Omental fat pad (tissue), 4 donors: ENCODE results near the gene PPP1R36. TPM values are rescaled to one million over a fixed set of nuclear protein-coding genes. Genes with fewer than 3 reads are reported as not detected.
A peak's percentile ranks its signal among the peaks of the same experiment; 100 is the strongest.
"Not testable (repeated sequence)": the region's sequence is repeated elsewhere in the genome, so short reads cannot be mapped to it uniquely, and the experiment has no call there.

Experiments
- ATAC-seq: fragments of 150-250 bp; one replicate; pipeline ENCODE4 v1.9.1; 2016; ENCODE audit warnings: mild to moderate bottlenecking, moderate library complexity; ENCODE audit not compliant: low FRiP score
- DNase-seq: peaks from one replicate; pipeline ENCODE4 v3.0.0-alpha.2; 2019; ENCODE audit warnings: low spot score
- CTCF ChIP-seq, 3 donors: fragments of 450-650 bp; IDR thresholded peaks; one replicate each; pipeline ENCODE4 v1.5.1; 2016 to 2017; ENCODE audit warnings: antibody characterized with exemption in 3 of 3, mild to moderate bottlenecking in 3 of 3, moderate library complexity in 2 of 3
- total RNA-seq, 4 donors: library from RNA; depleted of rRNA; stranded (reverse); fragments of >200 nt; gene quantifications; one replicate each; pipeline ENCODE4 v1.1.0, GENCODE V29; 2016

The PPP1R36 gene
- total RNA-seq, 4 donors from 2014 or later, result 0.63 to 3.2 (median 2.1) TPM

GRCh38 chr14:64630778-64631177 is 81.0 kb downstream of the PPP1R36 start:
- ATAC-seq (no peak), DNase-seq (no peak)
- no peak for TF ChIP-seq CTCF (IDR thresholded peaks at IDR 0.05)

GRCh38 chr14:64631222-64631621 is 81.5 kb downstream of the PPP1R36 start:
- not testable (repeated sequence) for DNase-seq, ATAC-seq

- ATAC-seq (no peak), DNase-seq (no peak)
- TF ChIP-seq CTCF (IDR thresholded peaks at IDR 0.05), result no peak
These were observed 82.3 kb downstream of the PPP1R36 start for GRCh38 chr14:64632056-64632455.

- ATAC-seq (no peak), DNase-seq (no peak)
- no peak for TF ChIP-seq CTCF (IDR thresholded peaks at IDR 0.05)
These were observed 84.8 kb downstream of the PPP1R36 start for GRCh38 chr14:64634558-64634957.

- peak in 1 of 3 donors; percentile 57 for TF ChIP-seq CTCF (IDR thresholded peaks at IDR 0.05)
- ATAC-seq (peak; percentile 90), DNase-seq (no peak)
These were observed 86.6 kb downstream of the PPP1R36 start for GRCh38 chr14:64636208-64636979.

GRCh38 chr14:64636980-64637429 is 87.2 kb downstream of the PPP1R36 start:
- ATAC-seq, result no peak
- DNase-seq, result no peak
- TF ChIP-seq CTCF (IDR thresholded peaks at IDR 0.05), result no peak

GRCh38 chr14:64637735-64638473 is 88.1 kb downstream of the PPP1R36 start:
- peak; percentile 14 for ATAC-seq
- no peak for TF ChIP-seq CTCF (IDR thresholded peaks at IDR 0.05)
- no peak for DNase-seq
